Measurements from ENCODE around the gene PACSIN2.

DNA sequence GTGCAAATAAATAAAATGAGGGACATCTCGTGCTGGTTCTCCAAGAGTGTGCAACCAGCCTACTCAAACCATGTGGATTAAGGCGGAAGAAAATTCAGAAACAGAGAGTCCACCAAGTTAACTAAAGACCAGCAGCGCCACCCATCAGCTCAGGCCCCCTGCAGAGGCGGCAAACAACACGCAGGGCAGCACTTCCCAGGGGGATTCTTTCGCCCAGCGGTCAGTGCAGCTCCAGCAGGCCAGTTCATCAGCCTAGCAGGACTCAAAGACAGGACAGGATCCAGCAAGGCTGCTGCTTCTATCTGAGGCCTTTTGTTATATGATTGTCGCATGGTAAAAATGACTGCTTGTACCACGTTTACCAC, 51.7 kb downstream of the PACSIN2 start:
- TF ChIP-seq, protein P1, sequence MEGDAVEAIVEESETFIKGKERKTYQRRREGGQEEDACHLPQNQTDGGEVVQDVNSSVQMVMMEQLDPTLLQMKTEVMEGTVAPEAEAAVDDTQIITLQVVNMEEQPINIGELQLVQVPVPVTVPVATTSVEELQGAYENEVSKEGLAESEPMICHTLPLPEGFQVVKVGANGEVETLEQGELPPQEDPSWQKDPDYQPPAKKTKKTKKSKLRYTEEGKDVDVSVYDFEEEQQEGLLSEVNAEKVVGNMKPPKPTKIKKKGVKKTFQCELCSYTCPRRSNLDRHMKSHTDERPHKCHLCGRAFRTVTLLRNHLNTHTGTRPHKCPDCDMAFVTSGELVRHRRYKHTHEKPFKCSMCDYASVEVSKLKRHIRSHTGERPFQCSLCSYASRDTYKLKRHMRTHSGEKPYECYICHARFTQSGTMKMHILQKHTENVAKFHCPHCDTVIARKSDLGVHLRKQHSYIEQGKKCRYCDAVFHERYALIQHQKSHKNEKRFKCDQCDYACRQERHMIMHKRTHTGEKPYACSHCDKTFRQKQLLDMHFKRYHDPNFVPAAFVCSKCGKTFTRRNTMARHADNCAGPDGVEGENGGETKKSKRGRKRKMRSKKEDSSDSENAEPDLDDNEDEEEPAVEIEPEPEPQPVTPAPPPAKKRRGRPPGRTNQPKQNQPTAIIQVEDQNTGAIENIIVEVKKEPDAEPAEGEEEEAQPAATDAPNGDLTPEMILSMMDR (IDR thresholded peaks at IDR 0.05; ENCODE audit: insufficient read depth, low read length, poor library complexity, severe bottlenecking) = no peak
- TF ChIP-seq EZH2phosphoT487 (conservative IDR thresholded peaks at IDR 0.05; ENCODE audit: low read length) = no peak
